Measurements from ENCODE around the gene INHBB. TPM values are rescaled to one million over a fixed set of nuclear protein-coding genes. Genes with fewer than 3 reads are reported as not detected.

The INHBB gene
- 54.8 TPM for total RNA-seq
- long read RNA-seq, partial matches to known transcripts = 0 of 21 reads
- long read RNA-seq, other reads (novel, unspliced or antisense) = 19 of 21 reads

- DNase-seq (ENCODE audit: low spot score) = no peak
Measured at GRCh38 chr2:120346026-120346666, at the start of gene INHBB. Gene INHBB (plus strand): TSS chr2:120346136. CDS start chr2:120346189, 53 bp downstream.

GRCh38 chr2:120298173-120298835 lies 47.6 kb upstream of the INHBB start:
- no peak for DNase-seq (ENCODE audit: low spot score)

GRCh38 chr2:120299004-120299403 lies 46.9 kb upstream of the INHBB start:
- DNase-seq (ENCODE audit: low spot score) = no peak

GRCh38 chr2:120299561-120299960 lies 46.4 kb upstream of the INHBB start:
- no peak for DNase-seq (ENCODE audit: low spot score)

- DNase-seq (ENCODE audit: low spot score) = no peak
Measured at GRCh38 chr2:120300385-120300784, 45.6 kb upstream of the INHBB start.

DNA sequence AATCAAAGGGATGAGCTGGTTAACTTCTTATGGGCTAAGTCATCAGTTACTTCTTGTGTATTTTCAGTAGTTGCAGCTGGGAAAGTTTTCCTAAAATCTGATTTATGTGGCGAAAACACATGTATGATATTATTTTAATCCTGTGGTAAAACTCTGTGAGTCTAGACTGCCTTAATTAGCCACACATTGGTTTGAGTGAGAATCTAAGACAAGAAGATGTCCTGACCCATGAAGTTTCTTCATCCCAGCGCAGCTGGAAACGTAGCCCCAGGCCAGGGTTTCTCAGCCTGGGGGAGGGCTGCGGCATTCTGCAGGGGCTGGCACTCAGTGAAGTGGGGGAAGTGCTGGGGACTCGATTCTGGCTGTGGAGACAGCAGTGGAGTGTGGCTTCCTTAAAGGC lies 44.7 kb upstream of the INHBB start:
- DNase-seq (ENCODE audit: low spot score) = no peak

GRCh38 chr2:120302301-120302700 lies 43.6 kb upstream of the INHBB start:
- DNase-seq (ENCODE audit: low spot score) = peak; percentile 64

DNA sequence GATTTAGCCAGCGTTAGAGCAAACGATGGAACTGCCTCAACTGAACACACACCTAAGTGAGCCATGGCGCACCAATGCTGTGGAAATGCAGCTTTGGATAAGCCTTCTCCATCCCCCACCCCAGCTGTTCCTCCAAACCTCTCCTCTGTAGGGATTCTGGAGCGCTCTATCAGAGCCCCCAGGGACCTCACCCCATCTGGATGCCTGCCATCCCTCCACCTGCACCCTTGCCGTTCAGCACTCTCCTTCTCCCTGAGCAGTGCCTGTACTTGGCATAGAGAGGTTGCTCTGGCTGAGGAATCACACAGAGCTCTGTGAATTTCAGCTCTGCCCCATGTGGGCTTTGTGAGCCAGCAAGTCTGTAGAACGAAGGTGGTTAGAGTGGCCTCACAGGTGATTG lies 42.8 kb upstream of the INHBB start:
- no peak for DNase-seq (ENCODE audit: low spot score)

GRCh38 chr2:120305296-120305695 lies 40.6 kb upstream of the INHBB start:
- peak; percentile 76 for DNase-seq (ENCODE audit: low spot score)

DNA sequence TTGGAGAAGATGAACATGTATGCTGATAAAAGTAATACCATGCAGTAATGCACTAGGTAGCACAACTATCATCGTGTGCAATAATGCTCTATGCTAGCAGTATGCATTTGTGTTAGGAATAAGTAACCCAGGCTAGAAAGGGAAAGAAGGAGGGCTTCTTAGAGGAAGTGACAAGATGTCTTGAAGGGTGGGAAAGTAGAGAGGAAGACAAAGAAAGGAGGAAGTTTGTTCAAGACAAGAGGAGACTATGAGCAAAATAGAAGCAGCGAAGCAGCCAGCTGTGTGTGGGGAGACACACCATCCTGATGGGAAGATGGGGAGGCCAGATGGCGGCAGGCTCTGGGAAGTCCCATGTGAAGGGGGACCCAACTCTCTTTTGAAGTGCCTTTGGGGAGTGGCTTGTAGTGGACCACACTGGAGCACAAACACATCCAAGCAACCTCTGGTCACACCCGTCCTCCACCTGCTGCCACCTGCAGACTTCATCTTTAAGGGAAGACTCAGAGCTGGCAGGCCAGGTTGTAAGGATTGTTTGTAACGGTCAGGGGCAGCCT lies 39.9 kb upstream of the INHBB start:
- DNase-seq (ENCODE audit: low spot score) = no peak

DNA sequence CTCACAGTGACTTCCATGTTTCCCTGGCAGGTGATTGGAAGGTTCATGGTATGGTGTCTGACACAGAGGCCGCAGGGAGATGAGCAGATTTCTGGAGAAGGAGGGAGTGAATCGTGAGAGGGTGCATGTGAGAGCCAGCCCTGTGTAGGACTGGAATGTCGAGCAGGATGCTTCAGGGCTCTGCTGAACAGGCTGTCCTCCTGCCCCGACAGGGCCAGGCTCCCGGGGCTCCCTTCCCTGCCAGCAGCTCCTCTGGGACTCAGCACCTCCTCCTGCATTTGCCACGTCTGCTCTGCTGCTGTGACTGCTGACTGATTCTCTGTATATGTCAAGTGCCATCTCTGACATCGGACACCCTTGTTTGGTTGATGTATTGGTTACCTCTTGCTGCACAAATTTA lies 38.5 kb upstream of the INHBB start:
- DNase-seq (ENCODE audit: low spot score) = peak; percentile 65

GRCh38 chr2:120308038-120308910 lies 37.7 kb upstream of the INHBB start:
- DNase-seq (ENCODE audit: low spot score) = peak; percentile 72

DNA sequence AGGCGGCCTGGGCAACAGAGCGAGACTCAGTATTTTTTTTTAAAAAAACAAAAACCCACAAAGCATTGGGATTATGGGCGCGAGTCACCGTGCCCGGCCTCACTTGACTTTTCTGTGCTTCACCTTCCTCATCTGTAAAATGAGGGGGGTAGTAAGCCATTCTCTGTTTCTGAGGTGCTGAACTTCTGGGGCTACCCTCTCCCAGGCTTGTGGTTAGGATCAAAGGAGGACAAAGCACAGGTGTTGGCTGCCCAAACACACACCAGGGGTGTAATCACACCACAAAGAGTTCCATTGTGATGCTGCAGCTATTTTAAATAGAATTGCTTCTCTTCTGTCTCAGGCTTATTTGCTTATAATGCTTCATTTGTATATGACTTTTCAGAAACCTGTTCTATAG lies 35.8 kb upstream of the INHBB start:
- DNase-seq (ENCODE audit: low spot score) = peak; percentile 26

GRCh38 chr2:120310841-120311240 lies 35.1 kb upstream of the INHBB start:
- peak; percentile 41 for DNase-seq (ENCODE audit: low spot score)

DNA sequence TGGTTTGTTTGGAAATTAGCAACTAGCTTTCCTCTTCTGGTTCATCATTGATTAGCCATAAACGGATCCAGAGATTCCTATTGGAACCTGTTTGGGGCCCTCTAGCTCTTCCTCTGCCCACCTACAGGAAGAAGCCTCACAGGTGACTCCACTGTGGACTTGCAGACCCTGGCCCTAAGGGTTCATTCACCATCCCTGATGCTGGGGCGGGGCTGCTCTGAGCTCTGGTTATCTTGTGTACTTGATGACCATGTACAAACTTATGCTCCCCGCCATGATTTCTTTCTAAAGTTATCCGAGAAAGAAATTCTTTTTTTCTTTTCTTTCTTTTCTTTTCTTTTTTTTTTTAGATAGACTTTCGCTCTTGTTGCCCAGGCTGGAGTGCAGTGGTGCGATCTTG lies 33.9 kb upstream of the INHBB start:
- DNase-seq (ENCODE audit: low spot score) = peak; percentile 24

- DNase-seq (ENCODE audit: low spot score) = peak; percentile 93
Measured at GRCh38 chr2:120312860-120313694, 32.9 kb upstream of the INHBB start.

- DNase-seq (ENCODE audit: low spot score) = peak; percentile 88
Measured at GRCh38 chr2:120313695-120314615, 32.0 kb upstream of the INHBB start.

DNA sequence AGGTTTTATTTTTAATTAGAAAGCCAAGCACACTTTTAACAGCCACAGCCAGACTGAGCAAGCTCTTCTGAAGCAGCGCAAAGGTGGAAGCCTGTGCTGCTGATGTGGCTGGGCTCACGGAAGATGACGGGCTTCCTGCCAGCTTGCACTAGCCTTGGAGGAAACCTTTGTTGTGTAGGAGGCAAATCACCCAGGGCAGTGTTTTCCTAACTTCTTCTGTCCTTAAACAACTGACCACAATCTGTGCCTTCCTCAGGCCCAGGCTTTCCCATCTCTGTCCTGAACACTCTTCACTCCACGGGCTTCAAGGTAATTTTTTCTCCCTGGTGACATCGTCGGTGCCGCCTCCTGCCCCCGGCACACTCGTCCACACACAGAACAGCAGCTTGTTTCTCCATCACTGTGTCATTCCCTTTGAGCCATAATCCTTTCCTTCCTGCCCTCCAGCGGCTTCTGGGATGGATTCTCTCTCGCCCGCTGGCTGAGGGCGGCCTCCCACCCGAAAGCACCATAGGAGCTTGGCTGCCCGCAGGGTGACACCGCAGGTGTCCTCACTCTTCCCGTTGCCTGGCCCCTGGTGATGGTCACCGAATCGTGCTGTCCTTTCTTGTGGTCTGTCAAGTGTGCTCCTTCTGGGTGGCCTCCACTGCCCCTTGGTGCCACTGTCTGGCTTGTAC lies 31.1 kb upstream of the INHBB start:
- DNase-seq (ENCODE audit: low spot score) = no peak

Data from mesenteric fat pad (tissue), 1 donor.